K562 (cell line): ENCODE data around the gene SLC25A36. TPM values are rescaled to one million over a fixed set of nuclear protein-coding genes. Genes with fewer than 3 reads are reported as not detected.

ENCODE experiments used
- ATF6 ChIP-seq: sonication (generic); formaldehyde crosslinking; IDR thresholded peaks from 2 replicates; pipeline ENCODE4 v1.4.0; 2020; ENCODE audit warnings: mild to moderate bottlenecking, missing genetic modification reagents
- BCLAF1 ChIP-seq, 2 experiments: fragments of 450-650 bp in 1 of 2; IDR thresholded peaks; 2 replicates each; pipeline ENCODE4 v1.6.1; 2011 to 2017; ENCODE audit warnings: low read depth in 2 of 2, antibody characterized with exemption in 1 of 2, borderline replicate concordance in 1 of 2, low read length in 1 of 2, mild to moderate bottlenecking in 1 of 2, mixed read lengths in 1 of 2; ENCODE audit not compliant: control insufficient read depth in 1 of 2
- CBX1 ChIP-seq: sonication (generic); IDR thresholded peaks from 2 replicates; pipeline ENCODE4 v1.6.1; 2016; ENCODE audit warnings: antibody characterized with exemption, low read depth, mild to moderate bottlenecking
- CBX3 ChIP-seq, 2 experiments: IDR thresholded peaks; 1 replicate in 1 of 2; 2 replicates in 1 of 2; pipeline ENCODE4 v1.6.1; 2012; ENCODE audit warnings: inconsistent platforms in 2 of 2, low read length in 2 of 2, borderline replicate concordance in 1 of 2, control low read depth in 1 of 2
- CGGBP1 ChIP-seq: fragments of 250-450 bp; sonication (Bioruptor Pico); IDR thresholded peaks from 2 replicates; pipeline ENCODE4 v1.9.0; 2021; ENCODE audit warnings: mild to moderate bottlenecking
- CTCF ChIP-seq, 3 experiments: IDR thresholded peaks in 2 of 3; conservative IDR thresholded peaks in 1 of 3; 2 replicates each; pipeline ENCODE4 v1.5.1; 2011 to 2012; ENCODE audit warnings: low read length in 3 of 3, mild to moderate bottlenecking in 3 of 3, control low read depth in 2 of 3, improper control_type of control experiment in 1 of 3, inconsistent platforms in 1 of 3, low read depth in 1 of 3, mixed read lengths in 1 of 3, moderate library complexity in 1 of 3; ENCODE audit not compliant: insufficient read depth in 2 of 3
- CXXC5 ChIP-seq: fragments of 250-450 bp; sonication (Bioruptor Pico); IDR thresholded peaks from 2 replicates; pipeline ENCODE4 v1.8.0; 2022; ENCODE audit warnings: inconsistent platforms, mild to moderate bottlenecking, moderate library complexity
- ELF1 ChIP-seq: fragments of 200-800 bp; sonication (Bioruptor generic); IDR thresholded peaks from 2 replicates; pipeline ENCODE4 v1.6.1; 2016; ENCODE audit warnings: missing genetic modification characterization, missing compliant biosample characterization
- ERF ChIP-seq: fragments of 450-650 bp; formaldehyde crosslinking; IDR thresholded peaks from 2 replicates; pipeline ENCODE4 v1.4.0; 2020; ENCODE audit warnings: mild to moderate bottlenecking, mixed read lengths
- NR2C1 ChIP-seq, 2 experiments: fragments of 450-650 bp; IDR thresholded peaks; 2 replicates each; pipeline ENCODE4 v1.6.1; 2017; ENCODE audit warnings: mild to moderate bottlenecking in 2 of 2, antibody characterized with exemption in 1 of 2, inconsistent platforms in 1 of 2, missing compliant biosample characterization in 1 of 2, missing genetic modification characterization in 1 of 2
- NR2F6 ChIP-seq: fragments of 450-650 bp; formaldehyde crosslinking; IDR thresholded peaks from 2 replicates; pipeline ENCODE4 v1.4.0; 2020; ENCODE audit warnings: mild to moderate bottlenecking
- RCOR1 ChIP-seq, 2 experiments: IDR thresholded peaks; 2 replicates each; pipeline ENCODE4 v1.6.1; 2012; ENCODE audit warnings: low read depth in 2 of 2, low read length in 2 of 2, borderline replicate concordance in 1 of 2, improper control_type of control experiment in 1 of 2
- RNF2 ChIP-seq: sonication (generic); IDR thresholded peaks from 2 replicates; pipeline ENCODE4 v1.6.1; 2016
- SP1 ChIP-seq: sonication (generic); formaldehyde crosslinking; IDR thresholded peaks from 2 replicates; pipeline ENCODE4 v1.8.1; 2022; ENCODE audit warnings: mild to moderate bottlenecking, missing genetic modification reagents
- STAT5B ChIP-seq: fragments of 250-450 bp; sonication (Bioruptor Pico); IDR thresholded peaks from 2 replicates; pipeline ENCODE4 v1.8.0; 2021; ENCODE audit warnings: mild to moderate bottlenecking, inconsistent platforms
- TEAD1 ChIP-seq, 2 experiments: fragments of 450-650 bp in 1 of 2; sonication (generic) in 1 of 2; formaldehyde crosslinking; IDR thresholded peaks; 2 replicates each; pipeline versions ENCODE4 v1.4.0 to v1.8.0; 2020 to 2022; ENCODE audit warnings: mild to moderate bottlenecking in 2 of 2, missing genetic modification reagents in 1 of 2
- ZNF224 ChIP-seq: sonication (generic); formaldehyde crosslinking; IDR thresholded peaks from 2 replicates; pipeline ENCODE4 v1.8.0; 2022; ENCODE audit warnings: mild to moderate bottlenecking, missing genetic modification reagents
- ZNF75A ChIP-seq: fragments of 450-650 bp; formaldehyde crosslinking; IDR thresholded peaks from 2 replicates; pipeline ENCODE4 v1.4.0; 2020; ENCODE audit warnings: mild to moderate bottlenecking
- polyA plus RNA-seq, 8 experiments: library from polyadenylated mRNA; depleted of rRNA in 4 of 8; stranded (reverse) in 5 of 8; unstranded in 3 of 8; fragments of >200 nt; fragmentation: Nextera tagmentation in 2 of 8; fragmentation: Illumina TruSeq in 1 of 8; extraction: Ambion mirVana in 2 of 8; extraction: Trizol in 1 of 8; gene quantifications; 2 replicates each; pipeline versions ENCODE4 v1.2.1 to v1.2.3, GENCODE V29; 2011 to 2014; ENCODE audit warnings: inconsistent platforms in 1 of 8, missing spikeins in 1 of 8
- total RNA-seq, 7 experiments: library from RNA; depleted of rRNA in 6 of 7; stranded (reverse); fragments of >200 nt in 6 of 7; fragmentation: Illumina TruSeq in 2 of 7; extraction: Trizol in 2 of 7; gene quantifications; 2 replicates each; pipeline versions ENCODE4 v1.2.1 to v1.2.3, GENCODE V29; 2011 to 2021; ENCODE audit warnings: low replicate concordance in 1 of 7

Gene SLC25A36
- total and polyA plus RNA-seq, 9 of the 15 experiments (the other 6 are each of a cell fraction or from before 2014, with no cell fraction given), result 12.0 to 95.3 (median 43.3) TPM

GRCh38 chr3:140941434-140942220 lies at the start of gene SLC25A36 (continued):
- TF ChIP-seq ERF (CRISPR knock-in tag), result no peak
- TF ChIP-seq SP1 (CRISPR knock-in tag), result peak; percentile 95
- TF ChIP-seq ELF1 (tag), result peak; percentile 77
- peak in 1 of 2 experiments; percentile 91; a peak in 1 of 3 replicates for TF ChIP-seq CBX3 (IDR thresholded peaks at IDR 0.05; ENCODE audit: borderline replicate concordance in 1 of 2, low read length in 2 of 2)
- TF ChIP-seq STAT5B (CRISPR knock-in tag), result no peak
- TF ChIP-seq CBX1, result 0 out of 2 replicates have a peak, but pooled peaks have one; percentile 18
- TF ChIP-seq CTCF (IDR thresholded peaks at IDR 0.05 in 2 of 3, conservative IDR thresholded peaks at IDR 0.05 in 1 of 3; ENCODE audit: insufficient read depth in 2 of 3, low read depth in 1 of 3, low read length in 3 of 3), result no peak; a peak in 1 of 6 replicates
- peak; percentile 87; the same call in 1 of the 2 replicates for TF ChIP-seq ZNF224 (CRISPR knock-in tag)
- TF ChIP-seq NR2C1 (IDR thresholded peaks at IDR 0.05), result peak; percentile 71
- TF ChIP-seq NR2C1 (tag; IDR thresholded peaks at IDR 0.05), result peak; percentile 50; the same call in 1 of the 2 replicates
- TF ChIP-seq ATF6 (CRISPR knock-in tag), result 0 out of 2 replicates have a peak, but pooled peaks have one; percentile 75
- peak; percentile 92 for TF ChIP-seq CXXC5
- TF ChIP-seq CGGBP1 (CRISPR knock-in tag), result 0 out of 2 replicates have a peak, but pooled peaks have one; percentile 64
- no peak for TF ChIP-seq ZNF75A (CRISPR knock-in tag)
- peak in 1 of 2 experiments; percentile 90; a peak in 2 of 4 replicates for TF ChIP-seq TEAD1 (CRISPR knock-in tag; IDR thresholded peaks at IDR 0.05)
- TF ChIP-seq NR2F6 (CRISPR knock-in tag), result no peak
- peak in 1 of 2 experiments; percentile 52; a peak in 1 of 4 replicates for TF ChIP-seq RCOR1 (IDR thresholded peaks at IDR 0.05; ENCODE audit: borderline replicate concordance in 1 of 2, low read depth in 2 of 2, low read length in 2 of 2)
- peak; percentile 79 for TF ChIP-seq RNF2
- 0 out of 4 replicates have a peak, but pooled peaks of 1 of the 2 experiments have one; percentile 14 for TF ChIP-seq BCLAF1 (IDR thresholded peaks at IDR 0.05; ENCODE audit: borderline replicate concordance in 1 of 2, control insufficient read depth in 1 of 2, low read depth in 2 of 2, low read length in 1 of 2)
